ENCODE data around the gene SH3GL1.

Gene SH3GL1

DNA sequence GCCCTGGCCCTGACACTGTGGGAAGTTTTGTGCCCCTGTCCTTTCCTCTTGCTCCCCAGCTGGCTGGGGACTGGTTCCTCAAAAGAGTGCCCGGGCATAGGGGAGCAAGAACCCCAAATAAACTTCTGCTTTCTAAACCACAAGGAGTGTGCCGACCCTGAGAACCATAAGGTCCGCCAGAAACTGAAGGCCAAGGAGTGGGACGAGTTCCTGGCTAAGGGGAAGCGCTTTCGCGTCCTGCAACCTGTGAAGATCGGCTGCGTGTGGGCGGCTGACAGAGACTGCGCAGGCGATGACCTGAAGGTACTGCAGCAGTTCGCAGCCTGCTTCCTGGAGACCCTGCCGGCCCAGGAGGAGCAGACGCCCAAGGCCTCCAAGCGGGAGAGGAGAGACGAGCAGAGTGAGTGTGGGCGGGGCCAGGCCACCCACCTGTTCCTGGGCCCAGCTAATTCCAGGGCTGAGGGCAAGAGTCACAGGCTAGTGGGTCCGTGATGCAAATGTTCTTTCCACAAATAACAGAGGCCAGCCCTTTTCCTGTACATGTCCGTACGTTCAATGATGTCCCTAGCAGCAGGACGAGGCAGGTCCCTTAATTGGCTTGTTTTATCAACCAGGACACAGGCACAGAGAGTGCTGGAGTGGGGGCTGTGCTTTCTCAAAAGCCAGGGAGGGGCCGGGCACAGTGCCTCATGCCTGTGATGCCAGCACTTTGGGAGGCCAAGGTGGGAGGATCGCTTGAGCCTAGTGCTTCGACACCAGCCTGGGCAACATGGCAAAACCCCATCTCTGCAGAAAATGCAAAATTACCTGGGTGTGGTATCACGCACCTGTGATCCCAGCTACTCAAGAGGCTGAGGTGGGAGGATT is 31.7 kb upstream of the SH3GL1 start:
- DNase-seq: peak; percentile 16

DNA sequence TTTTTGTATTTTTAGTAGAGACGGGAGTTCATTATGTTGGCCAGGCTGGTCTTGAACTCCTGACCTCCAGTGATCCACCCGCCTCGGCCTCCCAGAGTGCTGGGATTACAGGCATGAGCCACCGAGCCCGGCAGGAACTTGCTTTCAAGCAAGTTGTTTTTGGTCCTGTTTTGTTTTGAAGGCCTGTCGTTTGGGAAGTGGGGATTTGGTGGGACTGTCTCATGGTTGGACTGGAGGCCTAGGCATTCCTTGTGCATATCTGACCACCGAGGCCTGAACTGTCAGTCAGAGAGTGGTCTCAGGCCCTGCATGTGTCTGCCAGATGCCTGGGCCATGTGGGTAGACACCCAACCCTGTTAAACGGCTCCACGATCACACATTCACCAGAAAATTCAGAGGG is 30.9 kb upstream of the SH3GL1 start:
- DNase-seq: no peak

DNA sequence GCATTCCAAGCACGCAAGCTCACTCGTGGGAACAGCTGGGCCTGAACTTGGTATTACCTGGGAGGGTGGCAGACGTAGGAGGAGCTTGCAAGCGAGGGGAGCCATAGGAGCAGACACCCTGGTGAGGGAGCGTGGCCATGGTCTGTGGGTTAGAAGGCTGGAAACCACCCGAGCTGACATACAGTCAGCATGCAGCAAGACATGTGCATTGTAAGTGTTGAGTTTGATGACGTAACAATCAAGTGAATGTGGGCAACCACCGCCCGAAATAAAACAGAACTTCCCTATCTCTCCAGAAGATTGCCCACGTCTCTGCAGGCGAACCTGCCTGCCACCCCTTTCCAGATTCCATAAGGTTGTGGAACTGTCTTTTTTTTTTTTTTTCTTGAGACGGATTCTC is 30.4 kb upstream of the SH3GL1 start:
- peak; percentile 23 for DNase-seq

DNA sequence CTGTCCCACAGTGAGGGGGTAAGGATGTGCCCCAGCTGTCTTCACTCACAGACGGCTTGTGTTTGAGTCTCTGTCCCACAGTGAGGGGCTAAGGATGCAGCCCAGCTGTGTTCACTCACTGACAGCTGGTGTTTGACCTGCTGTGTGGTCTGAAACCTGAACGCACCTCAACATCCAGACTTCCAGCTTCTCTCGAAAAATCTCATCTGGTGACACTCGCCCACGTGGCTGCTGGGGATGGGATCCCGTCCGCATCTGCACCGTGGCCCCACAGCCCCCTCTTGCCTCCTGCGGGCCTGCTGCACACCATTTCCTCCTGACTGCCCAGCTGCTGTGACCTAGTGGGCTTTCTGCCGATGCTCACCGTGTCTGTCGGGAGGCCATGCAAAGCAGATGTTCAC is 29.4 kb upstream of the SH3GL1 start:
- DNase-seq: no peak

DNA sequence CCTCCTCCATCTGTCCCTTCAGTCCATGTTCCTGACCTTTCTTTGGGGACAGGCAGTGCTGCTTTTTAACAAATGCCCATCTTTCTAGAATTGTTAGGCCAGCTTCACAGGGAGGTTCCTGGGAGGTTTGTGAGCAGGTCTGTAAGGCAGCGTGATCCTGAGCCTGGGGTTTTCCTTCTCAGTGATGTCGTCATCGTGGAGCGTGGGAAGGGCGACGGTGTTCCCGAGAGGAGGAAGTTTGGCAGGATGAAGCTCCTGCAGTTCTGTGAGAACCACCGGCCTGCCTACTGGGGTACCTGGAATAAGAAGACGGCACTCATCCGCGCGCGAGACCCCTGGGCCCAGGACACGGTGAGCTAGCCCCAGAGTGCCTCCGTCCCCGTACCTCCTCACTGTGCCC is 28.9 kb upstream of the SH3GL1 start:
- DNase-seq: no peak

DNA sequence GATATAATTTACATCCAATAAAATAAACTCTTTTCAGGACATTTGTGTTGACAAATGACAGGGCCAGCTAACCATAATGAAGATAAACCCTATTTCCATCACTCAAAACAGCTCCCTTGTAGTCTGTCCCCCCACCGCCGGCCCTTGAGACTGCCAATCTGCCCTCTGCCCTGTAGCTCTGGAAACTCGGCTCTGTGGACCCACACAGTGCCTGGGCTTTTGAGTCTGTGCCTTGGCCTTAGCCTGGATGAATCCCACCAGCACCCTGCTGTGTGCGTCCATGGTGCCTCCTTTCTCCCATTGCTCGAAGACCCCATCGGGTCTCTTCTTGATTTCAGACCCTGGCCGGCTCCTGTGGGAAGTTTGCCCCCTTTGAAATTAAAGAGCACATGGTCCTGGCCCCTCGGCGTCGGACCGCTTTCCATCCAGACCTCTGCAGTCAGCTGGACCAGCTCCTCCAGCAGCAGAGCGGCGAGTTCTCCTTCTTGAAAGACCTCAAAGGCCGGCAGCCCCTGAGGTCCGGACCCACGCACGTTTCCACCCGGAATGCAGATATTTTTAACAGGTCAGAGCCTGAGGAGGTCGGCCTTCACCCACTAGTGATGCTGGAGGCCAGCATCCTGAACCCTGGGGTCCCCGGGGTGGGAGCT is 28.1 kb upstream of the SH3GL1 start:
- no peak for DNase-seq

DNA sequence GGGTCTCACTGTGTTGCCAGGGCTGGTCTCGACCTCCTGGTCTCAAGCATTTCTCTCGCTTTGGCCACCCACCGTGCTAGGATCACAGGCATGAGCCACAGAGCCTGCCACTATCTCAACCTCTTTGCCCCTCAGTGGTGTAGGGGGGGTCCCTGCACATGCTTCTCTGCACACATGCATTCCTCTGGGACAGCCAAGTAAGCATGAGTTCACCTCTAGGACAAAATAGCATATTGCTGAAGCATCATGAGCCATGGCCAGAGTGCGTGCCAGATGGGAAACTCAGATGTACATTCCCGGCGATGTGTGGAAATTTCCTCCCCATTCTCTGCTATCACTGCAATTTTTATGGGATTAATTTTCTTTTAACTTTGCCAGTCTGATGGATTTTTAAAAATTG is 25.2 kb upstream of the SH3GL1 start:
- DNase-seq: no peak

DNA sequence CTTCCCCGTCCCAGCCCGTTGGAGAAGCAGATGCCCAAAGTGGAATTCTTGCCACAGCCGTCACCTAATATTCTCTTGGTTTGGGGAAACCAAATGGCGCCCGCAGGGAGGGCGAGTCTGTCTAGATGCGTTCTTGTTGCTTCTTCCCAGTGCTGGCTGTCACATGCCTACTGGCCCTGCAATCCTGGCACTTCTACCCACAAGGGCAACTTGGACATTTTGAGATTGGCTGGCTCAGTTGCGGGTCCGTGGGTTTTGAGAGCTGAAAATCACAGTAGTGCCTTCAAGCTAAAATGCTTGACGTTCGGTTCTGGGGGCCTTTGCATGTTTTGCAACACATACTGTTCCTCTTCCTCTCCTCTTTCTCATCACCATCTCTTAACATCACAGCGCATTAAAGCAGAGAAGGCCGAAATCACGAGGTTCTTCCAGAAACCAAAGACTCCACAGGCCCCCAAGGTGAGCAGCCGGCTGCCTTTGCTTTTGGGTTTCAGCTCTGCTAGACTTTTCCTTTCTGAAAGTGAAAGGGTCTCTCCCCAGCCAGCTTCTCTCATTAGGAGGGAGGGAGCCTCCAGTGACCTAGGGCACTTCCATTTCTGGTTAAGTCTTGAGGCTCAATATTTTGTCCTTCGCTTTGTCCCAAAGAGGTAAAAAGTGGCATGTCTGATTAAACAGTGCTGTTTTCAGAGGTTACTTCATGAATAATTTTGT is 23.2 kb upstream of the SH3GL1 start:
- no peak for DNase-seq

DNA sequence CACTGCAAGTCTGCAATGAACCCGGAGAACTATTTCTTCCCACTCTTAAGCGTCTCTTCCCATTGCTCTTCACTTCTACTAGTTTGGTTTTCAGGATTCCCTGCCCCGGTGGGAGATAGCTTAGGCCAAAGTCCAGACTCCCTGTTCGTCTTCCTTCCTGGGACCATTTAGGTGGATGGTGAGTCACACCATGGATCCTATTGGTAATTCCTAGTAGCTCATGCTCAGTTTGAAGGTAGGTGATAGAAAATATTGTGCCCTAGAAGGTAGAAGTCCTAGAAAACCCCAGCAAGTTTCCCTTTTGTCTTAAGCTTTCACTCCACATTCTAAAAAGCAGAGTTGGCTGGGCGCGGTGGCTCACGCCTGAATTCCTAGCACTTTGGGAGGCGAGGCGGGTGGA is 15.9 kb upstream of the SH3GL1 start:
- DNase-seq: no peak

DNA sequence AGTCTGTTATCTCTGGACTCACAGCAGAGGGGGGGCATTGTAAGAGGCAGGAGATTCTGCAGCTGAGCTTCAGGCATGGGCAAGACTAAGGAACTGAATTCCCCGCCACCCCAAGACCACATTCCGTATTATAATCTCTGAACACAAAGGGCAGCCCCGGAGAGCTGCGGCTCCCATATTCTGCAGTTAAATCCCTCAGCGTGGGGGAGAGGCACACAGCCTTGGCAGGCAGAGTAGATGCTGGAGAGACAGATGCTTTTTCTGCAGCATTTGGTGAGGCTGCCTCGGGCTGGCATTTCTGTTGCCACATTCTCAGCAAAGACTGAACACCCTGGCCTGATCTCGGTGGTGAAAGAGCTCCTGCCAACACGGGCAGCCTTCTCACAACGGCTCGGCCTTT is 15.0 kb upstream of the SH3GL1 start:
- no peak for DNase-seq

DNA sequence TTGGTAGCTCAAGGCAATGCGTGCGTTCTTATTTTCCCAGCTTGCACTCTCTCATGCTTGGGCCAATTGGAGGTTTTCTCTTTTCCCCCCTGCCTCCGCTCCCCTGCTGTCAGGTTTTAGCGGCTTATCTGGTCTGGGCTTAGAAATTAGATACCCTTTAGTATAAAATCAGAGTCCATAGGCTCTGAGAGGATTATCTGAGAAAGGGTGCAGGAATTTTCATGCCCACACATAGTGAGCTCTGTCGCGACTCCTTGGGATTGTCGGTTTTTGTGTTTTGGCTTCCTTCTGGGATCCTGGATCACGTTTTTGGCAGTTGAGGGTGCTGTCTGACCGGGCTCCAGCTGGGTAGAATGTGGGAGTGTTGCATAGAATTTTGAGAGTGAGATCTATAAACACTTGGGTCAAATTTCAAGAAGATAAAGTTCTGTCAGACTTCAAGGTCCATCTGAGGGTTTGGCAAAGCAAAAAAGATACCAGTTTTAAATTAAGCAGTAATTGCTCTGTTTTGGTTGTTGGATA is 14.5 kb upstream of the SH3GL1 start:
- no peak for DNase-seq

DNA sequence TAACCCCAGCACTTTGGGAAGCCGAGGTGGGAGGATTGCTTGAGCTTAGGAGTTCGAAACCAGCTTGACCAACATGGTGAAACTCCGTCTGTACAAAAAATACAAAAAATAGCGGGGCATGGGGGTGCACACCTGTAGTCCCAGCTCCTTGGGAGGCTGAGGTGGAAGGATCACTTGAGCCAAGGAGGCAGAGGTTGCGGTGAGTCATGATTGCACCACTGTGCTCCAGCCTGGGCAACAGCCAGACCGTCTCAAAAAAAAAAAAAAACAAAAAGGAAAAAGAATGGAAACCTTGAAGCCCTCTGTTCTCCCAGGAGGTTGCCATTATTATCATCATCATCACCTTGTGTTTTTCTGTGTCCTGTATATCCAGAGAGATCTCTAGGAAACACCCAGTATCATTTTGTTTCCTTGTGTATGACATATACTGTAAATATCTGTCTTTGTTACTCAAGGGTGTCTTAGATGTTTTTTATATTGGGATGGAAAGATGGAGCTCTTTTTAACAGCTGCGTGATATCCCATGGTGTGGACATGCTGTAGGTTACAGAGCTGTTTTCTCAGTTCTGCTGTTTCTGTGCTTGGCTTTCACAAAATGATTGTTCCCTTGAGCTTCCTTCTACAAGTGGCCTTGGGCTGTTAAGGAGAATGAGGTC is 13.9 kb upstream of the SH3GL1 start:
- no peak for DNase-seq

DNA sequence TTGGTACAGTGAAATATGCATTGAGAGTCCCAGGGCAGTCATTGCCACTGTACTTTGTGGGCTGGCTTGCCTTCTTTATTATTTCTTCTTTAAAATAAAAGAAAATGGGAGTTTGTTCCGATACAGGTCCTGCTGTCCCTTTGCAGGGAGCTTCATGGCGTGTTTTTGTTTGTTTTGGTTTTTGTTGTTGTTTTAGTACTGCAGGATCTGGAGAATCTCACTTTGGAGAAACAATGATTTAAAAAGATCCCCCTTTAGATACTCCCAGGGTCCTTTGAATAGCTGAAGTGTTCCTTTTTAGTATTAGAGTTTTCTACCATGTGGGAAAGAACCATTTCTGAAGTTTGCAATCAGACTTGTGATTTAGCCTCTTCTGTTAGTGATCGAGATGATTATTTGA is 13.2 kb upstream of the SH3GL1 start:
- DNase-seq: no peak

DNA sequence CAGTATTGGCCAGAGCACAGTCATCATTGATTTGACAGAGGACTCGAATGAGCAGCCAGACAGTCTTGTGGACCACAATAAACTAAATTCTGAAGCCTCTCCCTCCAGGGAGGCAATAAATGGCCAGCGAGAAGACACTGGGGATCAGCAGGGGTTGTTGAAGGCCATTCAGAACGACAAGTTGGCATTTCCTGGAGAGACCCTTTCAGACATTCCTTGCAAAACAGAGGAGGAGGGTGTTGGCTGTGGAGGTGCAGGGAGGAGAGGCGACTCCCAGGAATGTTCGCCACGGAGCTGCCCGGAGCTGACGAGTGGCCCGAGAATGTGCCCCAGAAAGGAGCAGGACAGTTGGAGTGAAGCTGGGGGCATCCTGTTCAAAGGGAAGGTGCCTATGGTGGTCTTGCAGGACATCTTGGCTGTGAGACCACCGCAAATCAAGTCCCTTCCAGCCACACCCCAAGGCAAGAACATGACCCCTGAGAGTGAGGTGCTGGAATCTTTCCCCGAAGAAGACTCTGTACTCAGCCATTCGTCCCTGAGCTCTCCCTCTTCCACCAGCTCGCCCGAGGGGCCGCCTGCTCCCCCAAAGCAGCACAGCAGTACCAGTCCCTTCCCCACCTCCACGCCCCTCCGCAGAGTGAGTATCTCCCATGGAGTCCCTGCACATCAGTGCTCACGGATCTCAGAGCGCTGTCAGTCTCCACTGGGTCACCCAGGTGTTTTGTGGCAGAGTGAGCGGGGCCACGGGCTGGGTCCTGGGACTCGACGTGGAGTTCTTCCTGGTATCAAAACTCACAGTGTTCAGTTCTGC is 9.0 kb upstream of the SH3GL1 start:
- DNase-seq: no peak

DNA sequence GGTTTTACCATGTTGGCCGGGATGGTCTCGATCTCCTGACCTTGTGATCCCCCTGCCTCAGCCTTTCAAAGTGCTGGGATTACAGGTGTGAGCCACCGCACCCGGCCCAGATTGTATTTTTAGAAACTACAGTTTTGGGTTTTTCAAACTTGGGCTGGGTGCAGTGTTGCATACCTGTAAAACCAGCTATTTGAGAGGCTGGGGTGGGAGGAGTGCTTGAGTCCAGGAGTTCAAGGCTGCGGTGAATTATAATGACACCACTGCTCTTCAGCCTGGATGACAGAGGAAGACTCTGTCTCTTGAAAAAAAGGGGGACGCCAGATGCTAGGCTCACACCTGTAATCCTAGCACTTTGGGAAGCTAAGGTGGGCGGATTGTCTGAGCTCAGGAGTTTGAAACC is 6.3 kb upstream of the SH3GL1 start:
- no peak for DNase-seq

DNA sequence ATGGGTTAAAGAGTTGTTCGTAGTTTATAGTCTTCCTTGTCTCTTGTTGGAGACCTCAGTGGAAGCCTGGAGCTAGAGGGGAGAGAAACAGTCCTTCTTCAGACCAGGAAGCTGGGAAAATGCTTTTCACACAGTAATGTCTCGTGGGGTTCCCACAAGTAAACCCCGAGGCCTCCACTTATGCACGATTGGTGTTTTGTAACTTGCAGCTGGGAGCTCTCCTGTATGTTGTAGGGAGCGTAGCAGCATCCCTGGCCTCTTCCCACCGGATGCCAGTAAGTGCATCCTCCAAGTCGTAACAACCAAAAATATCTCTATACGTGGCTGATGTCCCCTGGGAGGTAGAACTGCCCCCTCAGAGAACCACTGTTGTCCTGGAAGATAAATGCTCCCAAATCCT is 5.6 kb upstream of the SH3GL1 start:
- DNase-seq: no peak

DNA sequence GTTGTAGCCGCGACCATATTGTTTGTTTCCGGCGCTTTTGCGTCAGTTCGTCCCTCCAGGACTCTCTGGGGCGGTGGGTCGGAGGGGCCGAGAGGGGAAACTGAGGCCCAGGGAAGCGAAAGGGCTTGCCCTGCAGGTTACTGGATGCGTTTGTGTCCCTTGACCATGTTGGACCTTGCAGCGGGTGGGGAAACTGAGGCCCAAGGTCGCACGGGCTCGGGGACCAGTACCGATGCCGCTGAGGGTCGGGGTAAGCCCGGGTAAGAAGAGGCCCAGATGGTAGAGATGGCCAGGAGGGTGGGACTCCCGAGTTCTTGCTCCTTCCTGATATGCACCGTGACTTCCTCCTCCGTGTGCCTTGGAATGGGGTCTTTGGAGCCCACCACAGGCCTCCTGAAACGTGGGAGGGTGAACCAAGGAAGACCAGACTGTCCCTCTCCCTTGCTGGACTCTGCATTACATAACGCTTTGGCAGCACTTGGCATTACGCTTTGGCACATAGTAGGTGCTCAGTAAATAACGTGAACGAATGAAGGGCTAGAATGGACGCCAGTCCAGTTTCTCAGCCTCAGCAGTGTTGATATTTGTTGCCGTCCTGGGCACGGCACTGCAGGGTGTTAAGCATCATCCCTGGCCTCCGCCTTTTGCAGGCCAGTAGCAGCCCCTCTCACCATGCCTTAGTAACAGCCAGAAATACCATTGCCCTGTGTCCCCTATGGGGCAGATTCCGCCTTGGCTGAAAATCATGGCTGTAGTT is 2.8 kb upstream of the SH3GL1 start:
- no peak for DNase-seq

DNA sequence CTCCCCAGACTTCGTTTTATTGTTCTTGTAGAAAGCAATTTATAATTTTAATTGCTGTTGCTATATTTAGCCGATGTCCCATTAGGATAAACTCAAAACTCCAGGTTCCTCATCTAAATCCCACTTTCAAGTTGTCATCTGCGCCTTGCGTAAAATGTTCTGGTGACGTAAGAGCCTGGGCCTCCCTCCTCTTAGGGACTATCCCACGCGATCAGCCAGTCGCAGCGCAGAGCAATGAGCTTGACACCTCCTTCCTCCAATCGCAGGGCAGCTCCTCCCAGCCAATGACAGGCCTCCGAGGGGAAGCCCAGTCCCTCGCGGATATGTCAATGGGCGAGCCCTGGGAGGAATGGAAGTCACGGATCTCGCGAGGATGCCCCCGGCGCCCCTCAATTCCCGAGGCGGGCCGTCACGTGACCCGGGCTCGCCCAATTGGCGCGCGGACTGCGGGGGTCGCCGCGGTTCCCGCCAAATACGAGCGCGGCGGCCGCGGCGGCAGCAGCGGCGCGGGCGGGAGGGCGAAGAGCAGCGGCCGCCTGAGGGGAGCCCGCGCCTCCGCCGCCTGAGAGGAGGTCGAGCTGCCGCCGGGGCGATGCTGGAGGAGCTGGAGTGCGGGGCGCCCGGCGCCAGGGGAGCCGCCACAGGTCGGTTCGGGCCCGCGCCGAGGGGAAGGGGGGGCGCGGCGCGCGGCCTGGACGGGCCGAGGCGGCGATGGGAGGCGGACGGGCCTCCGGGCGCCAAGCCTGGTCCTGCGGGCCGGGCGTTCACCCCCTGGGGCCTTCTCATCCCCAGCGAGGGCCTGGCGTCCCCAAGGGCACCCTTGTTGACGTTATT is 2.0 kb upstream of the SH3GL1 start, which contains the start of gene CHAF1A:
Gene CHAF1A (plus strand): TSS at position 470 of the 834 bp plus-strand sequence. CDS start 123 bp downstream, at position 593.
- DNase-seq: peak; percentile 99

DNA sequence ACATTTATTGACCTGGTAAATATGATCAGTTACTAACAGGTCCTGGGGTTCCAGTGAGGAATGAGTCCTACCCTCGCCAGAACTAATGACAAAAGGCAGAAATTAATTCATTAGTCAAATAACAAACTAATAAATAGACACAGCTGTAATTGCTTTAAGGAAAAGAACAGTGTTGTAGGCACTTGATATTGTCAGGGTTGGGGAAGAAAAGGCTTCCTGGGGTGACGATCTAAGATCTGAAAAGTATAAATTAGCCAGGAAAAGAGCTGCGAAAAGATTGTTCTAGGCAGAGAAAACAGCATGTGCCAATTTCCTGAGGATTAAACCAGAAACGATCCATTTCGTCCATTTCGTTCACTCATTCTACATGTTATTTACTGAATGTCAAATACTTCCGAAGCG is 1.4 kb upstream of the SH3GL1 start:
- no peak for DNase-seq

DNA sequence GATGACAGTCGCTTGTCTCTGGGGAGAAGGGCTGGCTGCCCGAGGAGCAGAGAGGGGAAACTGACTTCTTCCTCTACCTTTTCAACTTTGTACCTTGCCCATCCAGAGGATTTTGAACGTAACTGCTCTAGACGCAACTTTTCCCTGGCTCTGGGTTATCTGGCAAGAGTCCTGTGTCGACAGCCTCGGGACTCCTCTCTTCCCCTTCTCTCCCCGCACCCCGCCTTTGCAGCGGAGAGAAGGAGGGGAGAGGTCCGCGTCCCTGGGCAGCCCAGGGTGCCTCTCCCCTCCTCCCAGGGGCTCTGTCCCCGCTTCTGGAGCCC is 574 bp downstream of the SH3GL1 start:
- no peak for DNase-seq
